Cerebellar cortex (tissue), 1 donor: ENCODE results near the gene ZNF791.
"Not testable (repeated sequence)": the region's sequence is repeated elsewhere in the genome, so short reads cannot be mapped to it uniquely, and the experiment has no call there.

Source experiments
- DNase-seq: peaks from one replicate; pipeline ENCODE4 v3.0.0-alpha.2; 2015; ENCODE audit warnings: low spot score

ZNF791 gene

DNA sequence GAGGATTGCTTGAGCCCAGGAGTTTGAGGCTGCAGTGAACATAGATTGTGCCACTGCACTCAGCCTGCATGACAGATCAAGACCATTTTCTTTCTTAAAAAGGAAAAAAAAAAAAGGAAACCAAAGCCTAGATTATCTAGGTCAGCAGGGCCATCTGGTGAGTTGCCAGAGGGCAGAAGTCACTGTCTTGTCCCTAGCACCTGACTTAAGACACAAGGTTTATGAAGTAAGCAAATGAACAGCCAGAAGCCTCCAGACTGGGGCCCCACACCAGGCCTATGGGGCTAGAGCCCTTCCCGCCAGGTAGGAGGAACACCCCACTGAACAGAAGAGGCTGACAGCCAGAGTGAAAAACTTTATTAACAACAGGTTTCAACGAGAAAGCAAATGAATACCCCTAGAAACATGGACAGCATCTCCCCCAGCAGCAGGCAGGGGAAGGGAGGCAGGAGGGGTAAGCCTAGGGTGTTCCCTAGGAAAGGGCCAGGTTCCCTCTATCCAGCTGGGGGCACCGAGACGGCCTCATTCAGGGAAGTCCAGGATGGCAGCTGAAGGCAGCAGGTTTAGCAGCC, 57.1 kb downstream of the ZNF791 start:
- no peak for DNase-seq

DNA sequence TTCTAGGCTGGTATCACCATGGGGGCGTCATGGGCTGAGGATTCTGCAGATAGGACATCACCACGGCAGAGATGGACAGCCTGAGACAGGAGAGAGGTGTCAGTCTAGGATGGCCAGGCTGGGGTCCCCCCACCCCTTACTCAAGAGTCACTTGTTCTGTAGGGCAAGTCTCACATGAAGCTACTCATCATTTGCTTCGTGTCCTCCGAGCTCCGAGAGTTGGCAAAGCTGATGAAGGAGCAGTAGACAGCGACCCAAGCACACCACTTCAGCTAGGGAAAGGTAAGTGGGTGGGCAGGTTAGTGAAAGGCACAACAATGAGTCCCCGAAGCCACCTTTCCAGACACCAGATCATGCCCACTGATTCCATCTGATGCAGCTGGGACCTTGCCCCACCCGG, 57.6 kb downstream of the ZNF791 start:
- no peak for DNase-seq

DNA sequence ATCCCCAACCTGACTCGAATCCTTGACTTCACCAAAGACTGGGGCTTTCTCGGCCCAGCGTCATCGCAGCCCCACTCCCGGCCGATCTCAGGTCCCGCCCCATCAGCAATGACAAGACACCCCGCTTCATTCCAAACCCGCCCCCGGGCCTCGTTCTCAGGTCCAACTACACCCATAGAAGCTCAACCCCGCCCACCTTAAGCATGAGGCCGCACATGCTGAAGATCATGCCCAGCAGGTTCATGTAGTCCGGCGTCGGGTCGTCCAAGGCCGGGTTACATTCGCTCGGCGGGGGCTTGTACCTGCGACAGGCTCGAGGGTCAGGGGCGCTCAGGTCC, 58.2 kb downstream of the ZNF791 start:
- peak; percentile 60 for DNase-seq

DNA sequence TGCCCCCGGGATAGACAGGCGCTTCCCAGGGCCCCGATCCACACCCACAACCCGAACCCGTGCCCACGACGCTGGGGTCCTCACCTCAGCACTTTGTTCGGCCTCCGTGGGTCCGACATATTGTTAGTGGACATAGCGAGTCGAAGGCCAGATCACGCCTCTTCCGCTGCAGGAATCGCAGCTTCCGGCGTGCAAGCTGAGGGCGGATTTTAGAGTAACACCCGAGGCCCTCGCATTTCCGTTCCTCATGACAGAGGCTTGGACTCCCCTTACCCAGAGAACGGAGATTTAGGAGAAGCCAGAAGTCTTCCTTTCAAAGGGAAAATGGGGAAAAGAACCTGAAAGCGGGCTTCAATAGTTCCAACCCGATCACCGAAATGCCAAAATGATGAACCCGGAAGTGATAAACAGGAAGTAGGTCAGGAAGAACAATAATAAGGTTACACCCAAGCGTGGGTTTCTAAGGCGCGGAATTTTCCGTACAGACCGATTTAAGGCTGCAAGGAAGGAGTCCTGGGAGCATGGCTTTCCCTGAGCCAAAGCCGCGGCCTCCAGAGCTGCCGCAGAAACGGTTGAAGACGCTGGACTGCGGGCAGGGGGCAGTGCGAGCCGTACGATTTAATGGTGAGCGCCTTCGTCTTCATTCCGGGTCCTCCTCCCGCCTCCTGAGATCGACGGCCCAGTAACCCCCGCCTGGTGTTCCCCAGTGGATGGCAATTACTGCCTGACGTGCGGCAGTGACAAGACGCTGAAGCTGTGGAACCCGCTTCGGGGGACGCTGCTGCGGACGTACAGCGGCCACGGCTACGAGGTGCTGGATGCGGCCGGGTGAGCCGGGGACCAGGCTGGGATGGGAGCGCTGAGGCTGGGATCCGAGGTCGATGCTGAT, 58.8 kb downstream of the ZNF791 start:
- DNase-seq: peak; percentile 88

DNA sequence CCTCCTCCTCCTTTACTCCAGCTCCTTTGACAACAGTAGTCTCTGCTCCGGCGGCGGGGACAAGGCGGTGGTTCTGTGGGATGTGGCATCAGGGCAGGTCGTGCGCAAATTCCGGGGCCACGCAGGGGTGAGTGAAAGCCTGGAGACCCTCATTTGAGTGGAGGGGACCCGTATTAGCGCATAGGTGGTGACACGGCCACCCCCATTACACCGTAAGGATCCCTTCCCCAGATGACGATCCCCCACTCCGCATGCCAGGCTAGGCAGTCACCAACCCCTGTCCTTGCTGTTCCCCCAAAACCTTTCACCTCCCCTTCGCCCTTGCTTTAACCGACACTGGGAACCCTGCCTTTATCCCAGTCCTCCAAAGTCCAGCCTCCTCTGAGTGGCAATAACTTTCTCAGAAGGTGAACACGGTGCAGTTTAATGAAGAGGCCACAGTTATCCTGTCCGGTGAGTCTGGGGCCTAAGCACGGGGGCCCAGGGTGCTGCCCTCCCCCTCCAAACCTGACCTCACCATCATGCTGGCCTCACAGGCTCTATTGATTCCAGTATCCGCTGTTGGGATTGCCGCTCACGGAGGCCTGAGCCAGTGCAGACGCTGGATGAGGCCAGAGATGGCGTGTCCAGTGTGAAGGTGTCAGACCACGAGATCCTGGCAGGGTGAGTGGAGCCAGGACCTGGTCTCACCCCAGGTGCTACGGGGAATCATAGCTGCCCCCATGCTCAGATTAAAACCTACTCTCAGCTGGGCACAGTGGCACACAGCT, 59.6 kb downstream of the ZNF791 start:
- no peak for DNase-seq

DNA sequence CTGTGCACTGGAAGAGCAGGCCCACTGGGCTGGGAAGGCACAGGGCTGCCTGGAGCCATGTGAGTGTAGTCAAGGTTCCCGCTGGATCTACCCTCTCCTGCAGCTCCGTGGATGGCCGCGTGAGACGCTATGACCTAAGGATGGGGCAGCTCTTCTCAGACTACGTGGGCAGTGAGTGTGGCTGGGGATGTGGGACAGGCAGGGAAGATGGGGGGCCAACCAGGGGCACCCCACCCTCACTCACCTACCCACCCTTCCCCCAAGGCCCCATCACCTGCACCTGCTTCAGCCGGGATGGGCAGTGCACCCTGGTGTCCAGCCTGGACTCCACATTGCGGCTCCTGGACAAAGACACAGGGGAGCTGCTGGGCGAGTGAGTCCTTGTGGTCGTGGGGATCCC, 62.0 kb downstream of the ZNF791 start:
- no peak for DNase-seq

DNA sequence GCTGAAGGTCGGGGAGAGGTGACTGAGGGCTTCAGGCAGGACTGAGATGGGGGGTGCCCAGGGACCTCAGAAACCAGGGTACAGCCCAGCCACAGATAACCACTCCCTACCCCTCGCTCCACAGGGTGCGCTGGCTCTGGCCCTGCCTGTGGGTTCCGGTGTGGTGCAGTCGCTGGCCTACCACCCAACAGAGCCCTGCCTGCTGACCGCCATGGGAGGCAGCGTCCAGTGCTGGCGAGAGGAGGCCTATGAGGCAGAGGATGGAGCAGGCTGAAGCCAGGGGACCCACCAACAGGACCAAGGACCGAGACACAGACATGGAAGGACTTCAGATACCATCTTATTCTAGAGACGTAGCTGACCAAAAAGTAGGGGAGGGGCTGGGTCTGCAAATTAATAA, 64.7 kb downstream of the ZNF791 start:
- no peak for DNase-seq

DNA sequence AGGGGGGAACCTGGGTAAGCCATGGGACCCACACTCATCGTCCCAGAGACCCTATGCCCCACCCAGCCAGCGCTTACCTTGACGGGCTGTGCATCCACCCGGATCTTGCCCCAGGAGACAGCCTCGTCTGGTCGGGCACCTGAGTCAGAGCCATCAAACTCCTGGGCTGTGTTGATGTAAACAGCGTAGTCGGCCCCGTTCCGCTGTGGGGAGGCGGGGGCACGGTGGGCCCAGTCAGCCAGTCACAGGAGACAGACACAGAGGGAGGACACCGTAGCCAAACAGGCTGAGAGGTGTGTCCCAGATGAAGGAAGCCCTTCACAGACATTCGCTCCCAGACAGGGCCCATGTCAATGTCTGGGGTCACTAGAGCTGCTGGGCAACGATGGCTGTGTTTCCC, 65.2 kb downstream of the ZNF791 start:
- no peak for DNase-seq

DNA sequence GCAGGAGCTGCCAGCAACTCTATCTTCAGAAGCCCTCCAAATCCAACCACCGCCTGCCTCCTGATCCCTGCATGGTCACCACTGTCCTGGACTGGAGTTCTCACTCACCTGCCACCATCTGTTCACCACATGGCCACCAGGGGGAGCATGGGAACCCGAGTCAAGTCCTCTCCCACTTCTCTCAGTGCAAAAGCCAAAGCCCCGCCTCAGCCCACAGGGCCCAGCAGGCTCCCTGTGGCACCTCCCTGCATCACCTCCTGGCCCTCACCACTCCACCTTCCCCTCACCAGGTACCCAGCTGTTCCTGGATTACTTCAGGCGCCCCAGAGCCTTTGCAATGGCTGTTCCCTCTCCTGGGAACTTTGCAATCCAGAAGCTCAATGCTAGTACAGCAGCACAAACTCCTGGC, 65.7 kb downstream of the ZNF791 start:
- peak; percentile 84 for DNase-seq

DNA sequence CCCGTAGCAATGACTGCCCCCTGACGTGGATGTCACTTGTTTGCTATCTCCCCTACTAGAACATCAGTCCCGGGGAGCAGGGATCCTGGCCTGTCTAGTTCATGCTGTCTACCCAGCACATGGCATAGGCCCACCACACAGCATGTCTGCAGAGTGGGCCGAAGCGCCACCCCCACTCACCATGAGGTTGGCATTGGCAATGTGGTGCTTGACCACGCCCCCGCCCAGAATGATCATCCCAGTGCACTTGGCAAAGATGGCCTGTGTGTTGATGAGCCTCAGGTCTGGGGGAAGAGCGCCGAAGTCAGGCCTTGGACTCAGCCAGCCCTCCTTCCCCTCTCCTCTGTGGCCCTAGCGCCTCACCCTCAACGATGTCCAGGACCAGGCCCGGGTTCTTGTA, 66.2 kb downstream of the ZNF791 start:
- DNase-seq: no peak

DNA sequence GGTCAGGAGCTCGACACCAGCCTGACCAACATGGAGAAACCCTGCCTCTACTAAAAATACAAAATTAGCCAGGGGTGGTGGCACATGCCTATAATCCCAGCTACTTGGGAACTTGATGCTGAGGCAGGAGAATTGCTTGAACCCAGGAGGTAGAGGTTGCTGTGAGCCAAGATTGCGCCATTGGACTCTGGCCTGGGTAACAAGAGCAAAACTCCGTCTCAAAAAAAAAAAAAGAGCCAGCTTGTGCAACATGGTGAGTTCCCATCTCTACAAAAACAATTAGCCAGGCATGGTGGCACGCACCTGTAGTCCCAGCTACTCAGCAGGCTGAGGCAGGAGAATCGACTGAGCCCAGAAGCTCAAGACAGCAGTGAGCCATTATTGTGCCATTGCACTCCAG, 67.3 kb downstream of the ZNF791 start:
- DNase-seq: not testable (repeated sequence)

DNA sequence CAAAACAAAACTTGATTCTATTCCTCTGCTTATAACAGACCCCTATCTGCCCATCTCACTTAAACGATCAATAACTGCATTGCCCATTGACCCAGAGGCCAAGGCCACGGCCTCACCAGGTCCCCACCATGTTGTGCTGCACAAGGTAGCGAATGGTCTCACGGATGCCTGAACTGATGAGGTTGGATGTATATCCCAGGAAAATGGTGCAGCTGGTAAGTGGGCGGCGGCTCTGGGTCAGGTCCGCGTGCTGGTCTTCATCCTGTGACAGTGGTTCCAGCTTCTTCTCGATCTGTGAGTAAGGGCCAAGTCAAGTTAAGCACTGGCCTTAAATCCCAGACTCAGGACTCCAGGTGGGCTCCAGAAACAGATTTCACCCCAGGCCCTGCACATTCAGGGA, 69.3 kb downstream of the ZNF791 start:
- DNase-seq: no peak

DNA sequence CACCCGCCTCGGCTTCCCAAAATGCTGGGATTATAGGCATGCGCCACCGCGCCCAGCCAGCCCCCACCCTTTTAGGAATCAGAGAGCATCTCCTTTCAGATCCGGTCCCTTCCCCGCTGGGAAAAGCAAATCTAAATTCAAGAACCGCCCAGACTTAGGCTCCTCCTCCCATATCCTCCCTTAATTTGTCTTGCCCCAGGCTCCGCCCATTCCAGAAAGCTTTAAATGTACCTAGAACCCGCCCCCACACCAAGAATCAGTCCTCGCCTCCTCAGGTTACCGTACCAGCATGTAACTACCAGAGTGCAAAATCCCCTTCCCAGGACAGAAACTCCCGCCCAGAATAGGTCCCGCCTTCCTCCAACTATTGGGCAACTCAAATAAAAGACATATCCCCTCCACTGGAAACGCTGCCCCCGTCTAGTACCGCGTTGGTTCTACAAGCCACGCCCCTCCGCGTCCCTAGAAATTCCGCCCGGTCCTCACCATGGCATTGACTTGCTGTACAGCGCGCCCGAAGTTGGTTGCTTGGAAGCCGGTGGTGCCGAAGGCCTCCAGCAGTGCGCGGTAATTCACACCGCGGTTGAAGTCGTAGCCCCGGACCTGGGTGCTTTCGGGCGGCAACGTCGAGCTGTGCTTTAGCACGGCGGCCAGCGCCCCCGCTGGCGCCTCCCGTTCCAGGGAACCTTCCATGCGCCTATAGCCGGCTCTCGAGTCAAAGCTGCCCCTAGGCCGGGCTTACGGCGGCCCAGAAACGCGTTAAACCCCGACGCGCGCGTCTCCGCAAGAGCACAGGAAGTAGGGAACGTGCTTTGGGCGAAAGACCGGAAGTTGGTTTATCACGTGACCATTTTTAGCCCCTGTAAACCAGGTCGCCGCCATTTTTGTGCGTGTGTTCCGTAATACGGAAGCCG, 70.6 kb downstream of the ZNF791 start, which contains the start of gene DHPS:
TSS of gene DHPS (minus strand) at position 807 of the 914 bp plus-strand sequence. CDS start at position 693, 114 bp downstream.
- peak; percentile 97 for DNase-seq
